ENCODE data around the gene CELF6. TPM values are rescaled to one million over a fixed set of nuclear protein-coding genes. Genes with fewer than 3 reads are reported as not detected.

The CELF6 gene
- total RNA-seq, 1 donor from 2014 or later: not detected

DNA sequence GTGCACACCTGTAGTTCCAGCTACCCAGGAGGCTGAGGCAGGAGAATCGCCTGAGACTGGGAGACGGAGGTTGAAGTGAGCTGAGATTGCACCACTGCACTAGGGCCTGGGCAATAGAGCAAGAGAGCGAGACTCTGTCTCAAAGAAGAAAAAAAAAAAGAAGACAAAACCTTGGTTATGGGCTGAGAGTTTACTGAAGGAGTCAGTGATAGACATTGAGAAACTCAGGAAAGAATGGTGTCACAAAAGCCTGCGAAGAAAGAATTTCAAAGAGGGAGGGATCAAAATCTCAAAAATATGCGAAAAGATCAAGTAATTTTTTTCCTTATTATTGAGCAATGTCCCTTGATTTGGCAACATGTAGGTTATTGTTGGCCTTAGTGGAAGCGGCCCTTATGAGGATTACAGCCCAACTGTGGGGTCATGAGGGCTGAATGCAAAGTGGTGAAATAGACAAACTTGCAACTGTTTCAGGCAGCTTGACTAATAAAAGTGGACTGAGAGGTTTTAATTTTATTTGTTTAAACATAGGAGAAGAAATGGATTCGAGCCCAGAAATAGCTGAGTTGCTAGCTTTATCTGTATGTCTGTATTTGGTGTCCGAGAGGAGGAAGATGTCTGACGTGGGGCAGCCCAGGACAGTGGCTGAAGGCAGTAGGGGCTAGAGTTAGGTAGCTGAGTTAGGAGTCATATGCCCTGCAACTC is 18.8 kb upstream of the CELF6 start:
- H3K9me3 ChIP-seq: no peaks in the 10 kb centered on the region
- H3K27me3 ChIP-seq: no peaks in the 10 kb centered on the region
- H3K4me1 ChIP-seq: no peaks in the 10 kb centered on the region
- peaks cover 0 to 20% of the 10 kb centered on the region in 2 donors for H3K36me3 ChIP-seq
- TF ChIP-seq, protein P1, sequence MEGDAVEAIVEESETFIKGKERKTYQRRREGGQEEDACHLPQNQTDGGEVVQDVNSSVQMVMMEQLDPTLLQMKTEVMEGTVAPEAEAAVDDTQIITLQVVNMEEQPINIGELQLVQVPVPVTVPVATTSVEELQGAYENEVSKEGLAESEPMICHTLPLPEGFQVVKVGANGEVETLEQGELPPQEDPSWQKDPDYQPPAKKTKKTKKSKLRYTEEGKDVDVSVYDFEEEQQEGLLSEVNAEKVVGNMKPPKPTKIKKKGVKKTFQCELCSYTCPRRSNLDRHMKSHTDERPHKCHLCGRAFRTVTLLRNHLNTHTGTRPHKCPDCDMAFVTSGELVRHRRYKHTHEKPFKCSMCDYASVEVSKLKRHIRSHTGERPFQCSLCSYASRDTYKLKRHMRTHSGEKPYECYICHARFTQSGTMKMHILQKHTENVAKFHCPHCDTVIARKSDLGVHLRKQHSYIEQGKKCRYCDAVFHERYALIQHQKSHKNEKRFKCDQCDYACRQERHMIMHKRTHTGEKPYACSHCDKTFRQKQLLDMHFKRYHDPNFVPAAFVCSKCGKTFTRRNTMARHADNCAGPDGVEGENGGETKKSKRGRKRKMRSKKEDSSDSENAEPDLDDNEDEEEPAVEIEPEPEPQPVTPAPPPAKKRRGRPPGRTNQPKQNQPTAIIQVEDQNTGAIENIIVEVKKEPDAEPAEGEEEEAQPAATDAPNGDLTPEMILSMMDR (IDR thresholded peaks at IDR 0.05): no peak
- intact Hi-C loops (cut with DNase I): no loop called here
- no peak overlapping the region for H3K4me3 ChIP-seq
- H3K27ac ChIP-seq: no peak overlapping the region
- DNase-seq (ENCODE audit: low spot score in 2 of 2): no peak

DNA sequence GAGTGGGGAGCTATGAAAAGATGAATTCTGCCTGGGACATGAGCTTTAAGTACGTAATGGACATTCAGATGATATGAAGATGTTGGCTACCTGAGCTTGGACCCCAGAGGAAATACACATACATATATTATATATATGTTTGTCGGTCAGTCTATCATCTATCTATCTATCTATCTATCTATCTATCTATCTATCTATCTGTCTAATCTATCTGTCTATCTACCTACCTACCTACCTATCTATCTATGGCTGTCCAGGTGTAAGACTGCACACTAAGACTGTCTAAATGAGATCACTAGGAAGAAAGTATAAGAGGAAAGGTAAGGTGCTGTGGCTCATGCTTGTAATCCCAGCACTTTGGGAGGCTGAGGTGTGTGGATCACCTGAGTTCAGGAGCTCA is 18.2 kb upstream of the CELF6 start:
- intact Hi-C loops (cut with DNase I): no loop called here
- no peaks in the 10 kb centered on the region for H3K27me3 ChIP-seq

DNA sequence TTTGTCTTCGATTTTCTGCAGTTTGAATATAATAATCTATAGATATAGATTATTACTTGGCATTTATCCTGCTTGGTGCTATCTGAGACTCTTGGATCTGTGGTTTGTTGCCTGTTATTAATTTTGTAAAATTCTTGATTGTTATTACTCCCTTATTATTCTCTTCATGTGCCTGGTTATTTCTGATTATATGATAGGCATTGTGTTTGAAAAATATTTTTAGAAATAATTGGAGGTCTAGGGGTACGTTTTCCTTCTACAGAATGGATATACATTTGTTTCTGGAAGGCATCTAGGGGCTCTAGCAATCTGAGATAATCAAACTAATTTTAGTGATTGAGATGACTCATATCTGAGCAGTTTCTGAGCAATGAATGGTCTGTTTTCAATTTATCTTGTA is 14.9 kb upstream of the CELF6 start:
- Histone ChIP-seq H3K4me3 (no peak overlapping the region), H3K36me3 (peaks cover 0 to 15% of the 10 kb centered on the region in 2 donors), H3K4me1 (no peaks in the 10 kb centered on the region), H3K9me3 (no peaks in the 10 kb centered on the region), H3K27me3 (no peaks in the 10 kb centered on the region), H3K27ac (no peak overlapping the region)
- DNase-seq (ENCODE audit: low spot score in 2 of 2): no peak
- TF ChIP-seq, protein P1 (IDR thresholded peaks at IDR 0.05): no peak
- intact Hi-C loops (cut with DNase I): no loop called here

More for the DNA sequence above, 18.2 kb upstream of the CELF6 start:
- TF ChIP-seq, protein P1 (IDR thresholded peaks at IDR 0.05): no peak
- H3K4me1 ChIP-seq: no peaks in the 10 kb centered on the region
- peaks cover 0 to 14% of the 10 kb centered on the region in 2 donors for H3K36me3 ChIP-seq
- no peaks in the 10 kb centered on the region for H3K9me3 ChIP-seq
- no peak overlapping the region for H3K4me3 ChIP-seq
- DNase-seq (ENCODE audit: low spot score in 2 of 2): no peak
- H3K27ac ChIP-seq: no peak overlapping the region

DNA sequence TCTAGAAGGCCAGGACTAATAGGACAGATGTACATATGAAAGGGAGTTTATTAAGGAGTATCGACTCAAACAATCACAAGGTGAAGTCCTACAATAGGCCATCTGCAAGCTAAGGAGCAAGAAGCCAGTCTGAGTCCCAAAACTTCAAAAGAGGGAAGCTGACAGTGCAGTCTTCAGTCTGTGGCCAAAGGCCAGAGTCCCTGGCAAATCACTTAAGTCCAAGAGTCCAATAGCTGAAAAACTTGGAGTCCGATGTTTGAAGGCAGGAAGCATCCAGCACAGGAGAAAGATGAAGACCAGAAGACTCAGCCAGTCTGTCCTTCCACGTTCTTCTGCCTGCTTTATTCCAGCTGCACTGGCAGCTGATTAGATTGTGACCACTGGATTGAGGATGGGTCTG is 11.1 kb upstream of the CELF6 start:
- Histone ChIP-seq H3K9me3 (no peaks in the 10 kb centered on the region), H3K36me3 (peaks cover 3 to 17% of the 10 kb centered on the region in 2 donors), H3K27ac (no peak overlapping the region), H3K4me1 (no peaks in the 10 kb centered on the region), H3K4me3 (no peak overlapping the region), H3K27me3 (no peaks in the 10 kb centered on the region)
- intact Hi-C loops (cut with DNase I): no loop called here
- no peak for DNase-seq (ENCODE audit: low spot score in 2 of 2)
- TF ChIP-seq, protein P1 (IDR thresholded peaks at IDR 0.05): no peak

DNA sequence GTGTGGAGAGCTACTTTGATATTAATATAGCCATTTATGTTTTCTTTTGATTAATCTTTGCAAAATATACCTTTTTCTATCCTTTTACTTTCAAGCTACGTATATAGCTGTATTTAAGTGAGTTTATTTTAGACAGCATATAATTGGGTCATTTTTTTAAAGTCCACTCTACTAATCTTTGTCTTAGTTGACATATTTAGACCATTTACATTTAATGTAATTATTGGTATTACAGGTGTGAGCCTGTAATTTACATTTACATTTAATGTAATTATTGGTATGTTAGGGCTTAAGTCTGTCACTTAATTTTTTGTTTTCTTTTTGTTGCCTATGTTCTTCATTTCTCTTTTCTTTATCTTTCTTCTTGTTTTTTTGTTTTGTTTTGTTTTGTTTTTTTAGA is 3.8 kb upstream of the CELF6 start:
- DNase-seq (ENCODE audit: low spot score in 2 of 2): no peak
- no peaks in the 10 kb centered on the region for H3K9me3 ChIP-seq
- peaks cover 0 to 7% of the 10 kb centered on the region in 2 donors for H3K36me3 ChIP-seq
- TF ChIP-seq, protein P1 (IDR thresholded peaks at IDR 0.05): no peak
- peaks cover 0 to 5% of the 10 kb centered on the region in 2 donors for H3K4me1 ChIP-seq
- intact Hi-C loops (cut with DNase I): no loop called here
- H3K27ac ChIP-seq: no peak overlapping the region
- H3K27me3 ChIP-seq: no peaks in the 10 kb centered on the region
- no peak overlapping the region for H3K4me3 ChIP-seq
